ENCODE measurements around the gene LTO1. TPM values are rescaled to one million over a fixed set of nuclear protein-coding genes. Genes with fewer than 3 reads are reported as not detected.

The LTO1 gene
- total and polyA plus RNA-seq, 2 of the 13 experiments (the other 11 are each of a cell fraction or from before 2014, with no cell fraction given) = 11.8 to 15.0 TPM

GRCh38 chr11:69657911-69658625 lies 17.1 kb downstream of the LTO1 start (continued):
- TF ChIP-seq TCF7 (IDR thresholded peaks at IDR 0.05; ENCODE audit: low read depth) (peak; percentile 94), SIN3B (IDR thresholded peaks at IDR 0.05; ENCODE audit: low read length) (no peak), PHF20 (CRISPR knock-in tag; IDR thresholded peaks at IDR 0.05) (peak; percentile 55; the same call in 1 of the 2 replicates), ATF7 (IDR thresholded peaks at IDR 0.05) (no peak), ATF7 (CRISPR knock-in tag; IDR thresholded peaks at IDR 0.05) (no peak; the same call in 1 of the 2 replicates), ZNF646 (CRISPR knock-in tag; IDR thresholded peaks at IDR 0.05) (no peak), ZNF609 (CRISPR knock-in tag; IDR thresholded peaks at IDR 0.05; ENCODE audit: borderline replicate concordance) (peak; percentile 89; the same call in 1 of the 2 replicates), ZNF12 (CRISPR knock-in tag; IDR thresholded peaks at IDR 0.05) (peak; percentile 54), JDP2 (CRISPR knock-in tag; IDR thresholded peaks at IDR 0.05; ENCODE audit: borderline replicate concordance) (no peak), ZNF841 (CRISPR knock-in tag; IDR thresholded peaks at IDR 0.05; ENCODE audit: borderline replicate concordance) (no peak), HMGA1 (CRISPR knock-in tag; conservative IDR thresholded peaks at IDR 0.05) (no peak), SP5 (CRISPR knock-in tag; IDR thresholded peaks at IDR 0.05; ENCODE audit: borderline replicate concordance, low read depth) (peak; percentile 100), ZNF720 (CRISPR knock-in tag; IDR thresholded peaks at IDR 0.05) (no peak), ZNF597 (CRISPR knock-in tag; IDR thresholded peaks at IDR 0.05) (no peak), ZNF570 (CRISPR knock-in tag; IDR thresholded peaks at IDR 0.05; ENCODE audit: borderline replicate concordance) (no peak), ZNF564 (CRISPR knock-in tag; IDR thresholded peaks at IDR 0.05) (peak; percentile 83), ARNTL (CRISPR knock-in tag; IDR thresholded peaks at IDR 0.05) (peak; percentile 92; the same call in 1 of the 2 replicates), MXD1 (CRISPR knock-in tag; IDR thresholded peaks at IDR 0.05) (peak; percentile 66; the same call in 1 of the 2 replicates)

Measured in HepG2 (cell line).